Measurements from ENCODE around the gene SMYD4.
"Not testable (repeated sequence)": the region's sequence is repeated elsewhere in the genome, so short reads cannot be mapped to it uniquely, and the experiment has no call there.

DNA sequence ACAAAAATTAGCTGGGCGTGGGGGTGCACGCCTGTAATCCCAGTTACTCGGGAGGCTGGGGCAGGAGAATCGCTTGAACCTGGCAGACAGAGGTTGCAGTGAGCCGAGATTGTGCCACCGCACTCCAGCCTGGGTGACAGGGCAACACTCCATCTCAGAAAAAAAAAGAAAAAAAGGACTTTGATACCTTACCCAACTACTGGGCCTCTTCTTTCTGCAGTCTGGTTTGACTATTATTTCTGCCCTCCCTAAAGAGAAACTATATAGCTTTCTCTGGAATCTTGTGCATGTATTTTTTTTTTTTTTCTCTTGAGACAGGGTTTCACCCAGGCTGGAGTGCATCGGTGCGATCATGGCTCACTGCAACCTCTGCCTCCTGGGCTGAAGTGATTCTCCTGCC, 31.9 kb downstream of the SMYD4 start:
- TF ChIP-seq, protein P1, sequence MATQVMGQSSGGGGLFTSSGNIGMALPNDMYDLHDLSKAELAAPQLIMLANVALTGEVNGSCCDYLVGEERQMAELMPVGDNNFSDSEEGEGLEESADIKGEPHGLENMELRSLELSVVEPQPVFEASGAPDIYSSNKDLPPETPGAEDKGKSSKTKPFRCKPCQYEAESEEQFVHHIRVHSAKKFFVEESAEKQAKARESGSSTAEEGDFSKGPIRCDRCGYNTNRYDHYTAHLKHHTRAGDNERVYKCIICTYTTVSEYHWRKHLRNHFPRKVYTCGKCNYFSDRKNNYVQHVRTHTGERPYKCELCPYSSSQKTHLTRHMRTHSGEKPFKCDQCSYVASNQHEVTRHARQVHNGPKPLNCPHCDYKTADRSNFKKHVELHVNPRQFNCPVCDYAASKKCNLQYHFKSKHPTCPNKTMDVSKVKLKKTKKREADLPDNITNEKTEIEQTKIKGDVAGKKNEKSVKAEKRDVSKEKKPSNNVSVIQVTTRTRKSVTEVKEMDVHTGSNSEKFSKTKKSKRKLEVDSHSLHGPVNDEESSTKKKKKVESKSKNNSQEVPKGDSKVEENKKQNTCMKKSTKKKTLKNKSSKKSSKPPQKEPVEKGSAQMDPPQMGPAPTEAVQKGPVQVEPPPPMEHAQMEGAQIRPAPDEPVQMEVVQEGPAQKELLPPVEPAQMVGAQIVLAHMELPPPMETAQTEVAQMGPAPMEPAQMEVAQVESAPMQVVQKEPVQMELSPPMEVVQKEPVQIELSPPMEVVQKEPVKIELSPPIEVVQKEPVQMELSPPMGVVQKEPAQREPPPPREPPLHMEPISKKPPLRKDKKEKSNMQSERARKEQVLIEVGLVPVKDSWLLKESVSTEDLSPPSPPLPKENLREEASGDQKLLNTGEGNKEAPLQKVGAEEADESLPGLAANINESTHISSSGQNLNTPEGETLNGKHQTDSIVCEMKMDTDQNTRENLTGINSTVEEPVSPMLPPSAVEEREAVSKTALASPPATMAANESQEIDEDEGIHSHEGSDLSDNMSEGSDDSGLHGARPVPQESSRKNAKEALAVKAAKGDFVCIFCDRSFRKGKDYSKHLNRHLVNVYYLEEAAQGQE (IDR thresholded peaks at IDR 0.05; ENCODE audit: unreplicated experiment), result not testable (repeated sequence)
- not testable (repeated sequence) for TF ChIP-seq POLR2AphosphoS5 (IDR thresholded peaks at IDR 0.05; ENCODE audit: low read depth); CTCF (conservative IDR thresholded peaks at IDR 0.05; ENCODE audit: low read depth in 2 of 2)
